ENCODE measurements around the gene SMYD3. TPM values are rescaled to one million over a fixed set of nuclear protein-coding genes. Genes with fewer than 3 reads are reported as not detected.

The SMYD3 gene
- polyA plus RNA-seq, 2 of the 4 experiments (the other 2 are of a cell fraction), result 18.2 to 35.2 TPM

GRCh38 chr1:245983294-245983967, 523.6 kb downstream of the SMYD3 start:
- no peak for FAIRE-seq
- CTCF ChIA-PET, result interaction anchor here (0.6 kb wide), 1 partner anchor 284 kb away, joined by 4 read pairs; no protein-coding TSS in a partner anchor
- WGBS (ENCODE audit: missing lambda C conversion rate), result 78% methylated on average over 7 of the region's 7 CpGs

GRCh38 chr1:245979589-245979988, 527.5 kb downstream of the SMYD3 start:
- TF ChIP-seq ELK1 (IDR thresholded peaks at IDR 0.05; ENCODE audit: low read depth, low read length) (no peak), BHLHE40 (IDR thresholded peaks at IDR 0.05; ENCODE audit: low read depth, low read length) (no peak), KDM5A (IDR thresholded peaks at IDR 0.05) (no peak), ZFP36 (IDR thresholded peaks at IDR 0.05; ENCODE audit: borderline replicate concordance, partially characterized antibody) (no peak), SREBF2 (IDR thresholded peaks at IDR 0.05) (no peak), TFCP2L1 (CRISPR knock-in tag; IDR thresholded peaks at IDR 0.05) (no peak), MAFK (IDR thresholded peaks at IDR 0.05; ENCODE audit: partially characterized antibody) (no peak), EP300 (IDR thresholded peaks at IDR 0.05) (no peak), RAD21 (conservative IDR thresholded peaks at IDR 0.05 in 1 of 2, IDR thresholded peaks at IDR 0.05 in 1 of 2) (no peak), ESRRA (IDR thresholded peaks at IDR 0.05; ENCODE audit: borderline replicate concordance, low read length) (no peak), JUN (IDR thresholded peaks at IDR 0.05) (no peak), RFX5 (IDR thresholded peaks at IDR 0.05) (no peak), KDM1A (IDR thresholded peaks at IDR 0.05; ENCODE audit: low read depth) (no peak), NPAS2 (CRISPR knock-in tag; IDR thresholded peaks at IDR 0.05; ENCODE audit: borderline replicate concordance) (no peak), RCOR1 (IDR thresholded peaks at IDR 0.05; ENCODE audit: low read depth, low read length) (no peak), POLR2A (IDR thresholded peaks at IDR 0.05; ENCODE audit: low read length) (no peak)
- TF ChIP-seq, protein P1, sequence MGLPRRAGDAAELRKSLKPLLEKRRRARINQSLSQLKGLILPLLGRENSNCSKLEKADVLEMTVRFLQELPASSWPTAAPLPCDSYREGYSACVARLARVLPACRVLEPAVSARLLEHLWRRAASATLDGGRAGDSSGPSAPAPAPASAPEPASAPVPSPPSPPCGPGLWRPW (IDR thresholded peaks at IDR 0.05), result no peak
- TF ChIP-seq, protein P2, sequence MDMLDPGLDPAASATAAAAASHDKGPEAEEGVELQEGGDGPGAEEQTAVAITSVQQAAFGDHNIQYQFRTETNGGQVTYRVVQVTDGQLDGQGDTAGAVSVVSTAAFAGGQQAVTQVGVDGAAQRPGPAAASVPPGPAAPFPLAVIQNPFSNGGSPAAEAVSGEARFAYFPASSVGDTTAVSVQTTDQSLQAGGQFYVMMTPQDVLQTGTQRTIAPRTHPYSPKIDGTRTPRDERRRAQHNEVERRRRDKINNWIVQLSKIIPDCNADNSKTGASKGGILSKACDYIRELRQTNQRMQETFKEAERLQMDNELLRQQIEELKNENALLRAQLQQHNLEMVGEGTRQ (IDR thresholded peaks at IDR 0.05), result no peak
- TF ChIP-seq, protein P3, sequence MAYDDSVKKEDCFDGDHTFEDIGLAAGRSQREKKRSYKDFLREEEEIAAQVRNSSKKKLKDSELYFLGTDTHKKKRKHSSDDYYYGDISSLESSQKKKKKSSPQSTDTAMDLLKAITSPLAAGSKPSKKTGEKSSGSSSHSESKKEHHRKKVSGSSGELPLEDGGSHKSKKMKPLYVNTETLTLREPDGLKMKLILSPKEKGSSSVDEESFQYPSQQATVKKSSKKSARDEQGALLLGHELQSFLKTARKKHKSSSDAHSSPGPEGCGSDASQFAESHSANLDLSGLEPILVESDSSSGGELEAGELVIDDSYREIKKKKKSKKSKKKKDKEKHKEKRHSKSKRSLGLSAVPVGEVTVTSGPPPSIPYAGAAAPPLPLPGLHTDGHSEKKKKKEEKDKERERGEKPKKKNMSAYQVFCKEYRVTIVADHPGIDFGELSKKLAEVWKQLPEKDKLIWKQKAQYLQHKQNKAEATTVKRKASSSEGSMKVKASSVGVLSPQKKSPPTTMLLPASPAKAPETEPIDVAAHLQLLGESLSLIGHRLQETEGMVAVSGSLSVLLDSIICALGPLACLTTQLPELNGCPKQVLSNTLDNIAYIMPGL (CRISPR knock-in tag; IDR thresholded peaks at IDR 0.05; ENCODE audit: borderline replicate concordance), result no peak
- Histone ChIP-seq H3K27ac (no peak overlapping the region), H3K4me3 (no peak overlapping the region), H3K4me1 (no peaks in the 10 kb centered on the region), H3K4me2 (no peak overlapping the region), H3K9me3 (no peaks in the 10 kb centered on the region)
- FAIRE-seq, result no peak
- POLR2A ChIA-PET, result no interaction called here
- WGBS (ENCODE audit: missing lambda C conversion rate), result 85% methylated on average over 9 of the region's 9 CpGs
- DNase-seq (ENCODE audit: low read depth in 1 of 2, low spot score in 1 of 2), result no peak
- CTCF ChIA-PET, result interaction anchor here (1.0 kb wide), 1 partner anchor 8 kb away, joined by 3 read pairs; no protein-coding TSS in a partner anchor
- no peak for ATAC-seq

More at GRCh38 chr1:245983294-245983967, 523.6 kb downstream of the SMYD3 start:
- H3K4me3 ChIP-seq, result no peak overlapping the region
- POLR2A ChIA-PET, result no interaction called here
- H3K4me1 ChIP-seq, result peaks cover 10% of the 10 kb centered on the region
- DNase-seq (ENCODE audit: low read depth in 1 of 2, low spot score in 1 of 2) (no peak), ATAC-seq (no peak)
- no peaks in the 10 kb centered on the region for H3K9me3 ChIP-seq
- TF ChIP-seq, protein P4, sequence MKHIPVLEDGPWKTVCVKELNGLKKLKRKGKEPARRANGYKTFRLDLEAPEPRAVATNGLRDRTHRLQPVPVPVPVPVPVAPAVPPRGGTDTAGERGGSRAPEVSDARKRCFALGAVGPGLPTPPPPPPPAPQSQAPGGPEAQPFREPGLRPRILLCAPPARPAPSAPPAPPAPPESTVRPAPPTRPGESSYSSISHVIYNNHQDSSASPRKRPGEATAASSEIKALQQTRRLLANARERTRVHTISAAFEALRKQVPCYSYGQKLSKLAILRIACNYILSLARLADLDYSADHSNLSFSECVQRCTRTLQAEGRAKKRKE (CRISPR knock-in tag; IDR thresholded peaks at IDR 0.05; ENCODE audit: low read depth), result no peak
- TF ChIP-seq ZNF302 (CRISPR knock-in tag; IDR thresholded peaks at IDR 0.05) (no peak), JUNB (IDR thresholded peaks at IDR 0.05) (no peak), RNF2 (IDR thresholded peaks at IDR 0.05; ENCODE audit: borderline replicate concordance, low read depth) (no peak), ZFP36 (IDR thresholded peaks at IDR 0.05; ENCODE audit: borderline replicate concordance, partially characterized antibody) (no peak), BHLHE40 (IDR thresholded peaks at IDR 0.05; ENCODE audit: low read depth, low read length) (no peak), HEYL (CRISPR knock-in tag; IDR thresholded peaks at IDR 0.05) (no peak), SMC3 (IDR thresholded peaks at IDR 0.05) (no peak), NPAS2 (CRISPR knock-in tag; IDR thresholded peaks at IDR 0.05; ENCODE audit: borderline replicate concordance) (no peak), PBX3 (IDR thresholded peaks at IDR 0.05) (no peak), EP300 (IDR thresholded peaks at IDR 0.05) (no peak), HDAC2 (IDR thresholded peaks at IDR 0.05) (no peak)
- TF ChIP-seq, protein P2 (IDR thresholded peaks at IDR 0.05), result no peak
- H3K4me2 ChIP-seq, result no peak overlapping the region
- no peak overlapping the region for H3K27ac ChIP-seq
